ENCODE measurements around the gene SRPK1.

- TF ChIP-seq, protein P1, sequence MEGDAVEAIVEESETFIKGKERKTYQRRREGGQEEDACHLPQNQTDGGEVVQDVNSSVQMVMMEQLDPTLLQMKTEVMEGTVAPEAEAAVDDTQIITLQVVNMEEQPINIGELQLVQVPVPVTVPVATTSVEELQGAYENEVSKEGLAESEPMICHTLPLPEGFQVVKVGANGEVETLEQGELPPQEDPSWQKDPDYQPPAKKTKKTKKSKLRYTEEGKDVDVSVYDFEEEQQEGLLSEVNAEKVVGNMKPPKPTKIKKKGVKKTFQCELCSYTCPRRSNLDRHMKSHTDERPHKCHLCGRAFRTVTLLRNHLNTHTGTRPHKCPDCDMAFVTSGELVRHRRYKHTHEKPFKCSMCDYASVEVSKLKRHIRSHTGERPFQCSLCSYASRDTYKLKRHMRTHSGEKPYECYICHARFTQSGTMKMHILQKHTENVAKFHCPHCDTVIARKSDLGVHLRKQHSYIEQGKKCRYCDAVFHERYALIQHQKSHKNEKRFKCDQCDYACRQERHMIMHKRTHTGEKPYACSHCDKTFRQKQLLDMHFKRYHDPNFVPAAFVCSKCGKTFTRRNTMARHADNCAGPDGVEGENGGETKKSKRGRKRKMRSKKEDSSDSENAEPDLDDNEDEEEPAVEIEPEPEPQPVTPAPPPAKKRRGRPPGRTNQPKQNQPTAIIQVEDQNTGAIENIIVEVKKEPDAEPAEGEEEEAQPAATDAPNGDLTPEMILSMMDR (IDR thresholded peaks at IDR 0.05; ENCODE audit: control extremely low read depth in 1 of 3, insufficient read depth in 1 of 3, low read depth in 1 of 3, low read length in 3 of 3) = no peak
- TF ChIP-seq ASH2L (IDR thresholded peaks at IDR 0.05; ENCODE audit: low read length) = no peak
- TF ChIP-seq EZH2 (IDR thresholded peaks at IDR 0.05; ENCODE audit: low read depth, low read length, severe bottlenecking) = no peak
- no peak for TF ChIP-seq RNF2 (IDR thresholded peaks at IDR 0.05; ENCODE audit: borderline replicate concordance, low read depth, low read length, missing control alignments, poor library complexity, severe bottlenecking)
- no peak for TF ChIP-seq CEBPB (IDR thresholded peaks at IDR 0.05; ENCODE audit: low read depth, low read length)
- TF ChIP-seq USF2 (IDR thresholded peaks at IDR 0.05; ENCODE audit: low read length) = no peak
- no peak for TF ChIP-seq RAD21 (IDR thresholded peaks at IDR 0.05 in 1 of 2, conservative IDR thresholded peaks at IDR 0.05 in 1 of 2; ENCODE audit: low read depth in 2 of 2, low read length in 2 of 2)
- no peak for TF ChIP-seq SRF (IDR thresholded peaks at IDR 0.05; ENCODE audit: low read depth, low read length)
- no peak for TF ChIP-seq ZNF274 (IDR thresholded peaks at IDR 0.05; ENCODE audit: borderline replicate concordance, extremely low read depth, low read length)
- no peak for TF ChIP-seq RXRA (IDR thresholded peaks at IDR 0.05; ENCODE audit: insufficient read depth, low read depth, low read length)
These were observed 26.1 kb downstream of the SRPK1 start for GRCh38 chr6:35894776-35895175.
